ENCODE measurements around the gene GNB1L. TPM values are rescaled to one million over a fixed set of nuclear protein-coding genes. Genes with fewer than 3 reads are reported as not detected.

Gene GNB1L
- total RNA-seq, 4 donors from 2014 or later, result 0.59 to 12.2 (median 3.1) TPM

- DNase-seq, result peak; percentile 11 to 12
- no peak overlapping the region for H3K27ac ChIP-seq
- H3K4me1 ChIP-seq, result no peaks in the 10 kb centered on the region
- H3K27me3 ChIP-seq, result no peaks in the 10 kb centered on the region
- TF ChIP-seq POLR2A (IDR thresholded peaks at IDR 0.05) (no peak), CTCF (IDR thresholded peaks at IDR 0.05) (no peak)
- intact Hi-C loops (cut with DNase I; ENCODE audit: low total_unique reads), result no loop called here
- H3K4me3 ChIP-seq, result no peak overlapping the region
- H3K36me3 ChIP-seq, result no peaks in the 10 kb centered on the region
- no peaks in the 10 kb centered on the region for H3K9me3 ChIP-seq
Observed at GRCh38 chr22:19868773-19869471, 14.2 kb upstream of the GNB1L start.

GRCh38 chr22:19868333-19868732, 13.7 kb upstream of the GNB1L start:
- H3K27me3 ChIP-seq, result no peaks in the 10 kb centered on the region
- no peak overlapping the region for H3K27ac ChIP-seq
- no peaks in the 10 kb centered on the region for H3K4me1 ChIP-seq
- TF ChIP-seq CTCF (IDR thresholded peaks at IDR 0.05) (no peak), POLR2A (IDR thresholded peaks at IDR 0.05) (no peak)
- no peaks in the 10 kb centered on the region for H3K36me3 ChIP-seq
- no peak overlapping the region for H3K4me3 ChIP-seq
- intact Hi-C loops (cut with DNase I; ENCODE audit: low total_unique reads), result no loop called here
- H3K9me3 ChIP-seq, result no peaks in the 10 kb centered on the region
- no peak for DNase-seq

- Histone ChIP-seq H3K36me3 (no peaks in the 10 kb centered on the region), H3K27ac (no peak overlapping the region), H3K4me3 (no peak overlapping the region), H3K27me3 (no peaks in the 10 kb centered on the region), H3K4me1 (no peaks in the 10 kb centered on the region), H3K9me3 (no peaks in the 10 kb centered on the region)
- no peak for DNase-seq
- TF ChIP-seq CTCF (IDR thresholded peaks at IDR 0.05) (no peak), POLR2A (IDR thresholded peaks at IDR 0.05) (no peak)
- intact Hi-C loops (cut with DNase I; ENCODE audit: low total_unique reads), result no loop called here
Observed at GRCh38 chr22:19867617-19868016, 12.9 kb upstream of the GNB1L start.

- Histone ChIP-seq H3K4me3 (no peak overlapping the region), H3K27ac (no peak overlapping the region), H3K36me3 (no peaks in the 10 kb centered on the region), H3K9me3 (no peaks in the 10 kb centered on the region), H3K27me3 (no peaks in the 10 kb centered on the region), H3K4me1 (no peaks in the 10 kb centered on the region)
- no peak for DNase-seq
- intact Hi-C loops (cut with DNase I; ENCODE audit: low total_unique reads), result no loop called here
- TF ChIP-seq CTCF (IDR thresholded peaks at IDR 0.05), result no peak
- no peak for TF ChIP-seq POLR2A (IDR thresholded peaks at IDR 0.05)
Observed at GRCh38 chr22:19866665-19867009, 12.0 kb upstream of the GNB1L start.

- no peaks in the 10 kb centered on the region for H3K4me1 ChIP-seq
- no peaks in the 10 kb centered on the region for H3K9me3 ChIP-seq
- TF ChIP-seq POLR2A (IDR thresholded peaks at IDR 0.05) (no peak), CTCF (IDR thresholded peaks at IDR 0.05) (no peak)
- H3K36me3 ChIP-seq, result no peaks in the 10 kb centered on the region
- H3K4me3 ChIP-seq, result no peak overlapping the region
- no peak for DNase-seq
- no peaks in the 10 kb centered on the region for H3K27me3 ChIP-seq
- no peak overlapping the region for H3K27ac ChIP-seq
- intact Hi-C loops (cut with DNase I; ENCODE audit: low total_unique reads), result no loop called here
Observed at GRCh38 chr22:19865141-19865829, 10.6 kb upstream of the GNB1L start.
